ENCODE data around the gene HEXIM2.
"Not testable (repeated sequence)": the region's sequence is repeated elsewhere in the genome, so short reads cannot be mapped to it uniquely, and the experiment has no call there.

Gene HEXIM2

GRCh38 chr17:45170280-45170930 is 8.7 kb downstream of the HEXIM2 start:
- no peak for DNase-seq (ENCODE audit: low spot score)

GRCh38 chr17:45170931-45171337 is 9.3 kb downstream of the HEXIM2 start:
- no peak for DNase-seq (ENCODE audit: low spot score)

- no peak for DNase-seq (ENCODE audit: low spot score)
These were observed 9.9 kb downstream of the HEXIM2 start for GRCh38 chr17:45171338-45172231.

- DNase-seq (ENCODE audit: low spot score): no peak
These were observed 10.5 kb downstream of the HEXIM2 start for GRCh38 chr17:45172232-45172540.

GRCh38 chr17:45172541-45173286 is 11.0 kb downstream of the HEXIM2 start:
- no peak for DNase-seq (ENCODE audit: low spot score)

GRCh38 chr17:45175759-45176115 is 14.1 kb downstream of the HEXIM2 start:
- DNase-seq (ENCODE audit: low spot score): no peak

- DNase-seq (ENCODE audit: low spot score): no peak
These were observed 15.9 kb downstream of the HEXIM2 start for GRCh38 chr17:45177563-45177962.

- DNase-seq (ENCODE audit: low spot score): no peak
These were observed 22.5 kb downstream of the HEXIM2 start for GRCh38 chr17:45184144-45184543.

- no peak for DNase-seq (ENCODE audit: low spot score)
These were observed 25.2 kb downstream of the HEXIM2 start for GRCh38 chr17:45186801-45187354.

GRCh38 chr17:45189009-45189408 is 27.3 kb downstream of the HEXIM2 start:
- no peak for DNase-seq (ENCODE audit: low spot score)

- no peak for DNase-seq (ENCODE audit: low spot score)
These were observed 29.0 kb downstream of the HEXIM2 start for GRCh38 chr17:45190503-45191255.

GRCh38 chr17:45195424-45195823 is 33.7 kb downstream of the HEXIM2 start:
- DNase-seq (ENCODE audit: low spot score): no peak

- no peak for DNase-seq (ENCODE audit: low spot score)
These were observed 35.4 kb downstream of the HEXIM2 start for GRCh38 chr17:45197108-45197507.

- peak; percentile 91 for DNase-seq (ENCODE audit: low spot score)
These were observed 36.1 kb downstream of the HEXIM2 start for GRCh38 chr17:45197555-45198334.

GRCh38 chr17:45200701-45201100 is 39.0 kb downstream of the HEXIM2 start:
- no peak for DNase-seq (ENCODE audit: low spot score)

- no peak for DNase-seq (ENCODE audit: low spot score)
These were observed 39.8 kb downstream of the HEXIM2 start for GRCh38 chr17:45201457-45201856.

- DNase-seq (ENCODE audit: low spot score): not testable (repeated sequence)
These were observed 40.2 kb downstream of the HEXIM2 start for GRCh38 chr17:45201880-45202279.

GRCh38 chr17:45218895-45219661 is 57.4 kb downstream of the HEXIM2 start:
- peak; percentile 73 for DNase-seq (ENCODE audit: low spot score)
